Karpas-422 (cell line): Measurements from ENCODE around the gene OPCML. TPM values are rescaled to one million over a fixed set of nuclear protein-coding genes. Genes with fewer than 3 reads are reported as not detected.

Experiments
- DNase-seq: peaks from one replicate; pipeline ENCODE4 v3.0.0-alpha.2; 2015
- H2AFZ ChIP-seq: fragments of 200-600 bp; sonication (generic); 2 replicates; pipeline ENCODE4 v1.6.1; 2014; ENCODE audit warnings: antibody characterized with exemption, low read length, mixed read lengths
- H3K27ac ChIP-seq: fragments of 200-600 bp; sonication (generic); 2 replicates; pipeline ENCODE4 v1.5.1; 2014; ENCODE audit warnings: mild to moderate bottlenecking, low read length, moderate library complexity
- H3K27me3 ChIP-seq: fragments of 200-600 bp; sonication (generic); 2 replicates; pipeline ENCODE4 v1.6.1; 2014; ENCODE audit warnings: low read length, mixed read lengths
- H3K36me3 ChIP-seq: fragments of 200-600 bp; sonication (generic); 2 replicates; pipeline ENCODE4 v1.6.1; 2014; ENCODE audit warnings: low read length, mixed read lengths; ENCODE audit not compliant: insufficient read depth
- H3K4me1 ChIP-seq: fragments of 200-600 bp; sonication (generic); 2 replicates; pipeline ENCODE4 v1.6.1; 2014; ENCODE audit warnings: mild to moderate bottlenecking, low read length, mixed read lengths
- H3K4me2 ChIP-seq: fragments of 200-600 bp; sonication (generic); 2 replicates; pipeline ENCODE4 v1.6.1; 2014; ENCODE audit warnings: low read length, low read depth, mild to moderate bottlenecking; ENCODE audit not compliant: poor library complexity, severe bottlenecking
- H3K4me3 ChIP-seq: fragments of 200-600 bp; sonication (generic); 2 replicates; pipeline ENCODE4 v1.5.1; 2014; ENCODE audit warnings: mild to moderate bottlenecking, antibody characterized with exemption, low read length, mixed read lengths
- H3K79me2 ChIP-seq: fragments of 200-600 bp; sonication (generic); 2 replicates; pipeline ENCODE4 v1.6.1; 2014; ENCODE audit warnings: mild to moderate bottlenecking, low read length, mixed read lengths
- H3K9ac ChIP-seq: fragments of 200-600 bp; sonication (generic); 2 replicates; pipeline ENCODE4 v1.6.0; 2014; ENCODE audit warnings: low read length
- H3K9me2 ChIP-seq: fragments of 200-600 bp; sonication (generic), shearing (Covaris generic); replicated peaks from 2 replicates; pipeline ENCODE4 v1.6.0; 2014; ENCODE audit warnings: mild to moderate bottlenecking, low read length, moderate library complexity; ENCODE audit not compliant: insufficient read depth
- H3K9me3 ChIP-seq: fragments of 300-700, 200-600 bp; sonication (generic); 2 replicates; pipeline ENCODE4 v1.6.1; 2014; ENCODE audit warnings: low read length, mixed read lengths
- H4K20me1 ChIP-seq: fragments of 200-600 bp; sonication (generic); 2 replicates; pipeline ENCODE4 v1.6.1; 2014; ENCODE audit warnings: mild to moderate bottlenecking, antibody characterized with exemption, low read length, low read depth; ENCODE audit not compliant: insufficient read depth
- total RNA-seq: library from RNA; depleted of rRNA; stranded (reverse); fragments of >200 nt; shearing (Covaris generic); gene quantifications from 2 replicates; pipeline ENCODE4 v1.2.3, GENCODE V29; 2014; ENCODE audit warnings: low replicate concordance

The OPCML gene
- total RNA-seq, 1 experiment from 2014 or later: not detected

DNA sequence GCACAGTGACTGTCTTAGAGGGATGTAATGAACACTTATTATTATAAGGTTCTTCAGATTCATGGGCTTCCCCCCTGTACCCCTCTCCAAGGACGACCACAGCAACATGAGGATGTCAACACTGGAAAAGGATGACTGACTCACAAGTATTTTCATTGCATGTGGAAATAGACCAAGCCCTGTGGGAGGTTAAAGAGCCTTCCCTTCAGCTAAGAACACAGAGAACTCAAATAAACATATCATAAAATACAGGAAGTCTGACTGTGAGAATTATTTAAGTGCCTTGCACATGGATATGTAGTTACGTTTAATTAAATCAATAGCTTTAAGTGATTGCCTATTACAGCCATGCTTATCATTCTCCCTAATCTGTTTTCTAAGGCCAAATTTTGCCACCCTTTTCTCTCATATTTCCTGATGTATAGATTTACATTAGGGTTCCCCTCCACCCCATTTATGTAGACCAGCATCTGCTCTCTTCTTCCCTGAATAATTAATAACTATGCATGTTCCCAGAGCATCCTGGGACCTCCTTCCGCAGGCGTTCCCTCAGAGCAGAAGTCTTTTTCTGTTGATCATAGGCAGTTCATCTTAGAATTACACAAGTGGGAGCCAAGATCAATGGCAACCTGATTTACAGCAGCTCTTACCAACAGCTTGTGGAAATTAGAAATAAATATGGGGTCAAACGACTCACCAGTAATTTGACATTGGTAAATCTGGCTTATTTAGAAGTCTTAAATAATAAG, 226.9 kb downstream of the OPCML start:
- H3K9me3 ChIP-seq: no peaks in the 10 kb centered on the region
- H3K9me2 ChIP-seq: no peaks in the 10 kb centered on the region
- H2AFZ ChIP-seq: no peak overlapping the region
- H3K27ac ChIP-seq: no peak overlapping the region
- H3K9ac ChIP-seq: no peak overlapping the region
- no peak overlapping the region for H3K4me2 ChIP-seq
- no peak for DNase-seq
- H4K20me1 ChIP-seq: no peaks in the 10 kb centered on the region
- H3K36me3 ChIP-seq: no peaks in the 10 kb centered on the region
- no peaks in the 10 kb centered on the region for H3K27me3 ChIP-seq
- no peaks in the 10 kb centered on the region for H3K79me2 ChIP-seq
- H3K4me1 ChIP-seq: no peaks in the 10 kb centered on the region
- H3K4me3 ChIP-seq: no peak overlapping the region

DNA sequence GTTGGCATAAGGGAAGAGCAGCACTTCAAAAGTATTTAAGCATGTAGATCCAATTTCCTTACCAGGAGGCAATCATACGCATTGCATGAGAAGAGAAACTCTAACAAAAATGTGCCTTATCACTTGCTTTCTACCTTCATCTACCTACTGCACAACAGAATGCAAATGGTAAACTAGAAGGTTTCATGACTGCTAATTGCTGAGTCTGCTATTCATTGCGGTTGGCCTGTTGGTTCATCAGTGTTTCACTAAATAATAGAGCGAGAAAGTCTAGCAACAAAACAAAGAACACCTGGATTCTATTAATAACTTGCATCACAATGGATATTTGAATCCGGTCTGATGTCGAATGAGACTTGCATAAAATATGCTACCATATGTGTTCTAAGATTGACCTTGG, 229.0 kb downstream of the OPCML start:
- no peaks in the 10 kb centered on the region for H3K36me3 ChIP-seq

DNA sequence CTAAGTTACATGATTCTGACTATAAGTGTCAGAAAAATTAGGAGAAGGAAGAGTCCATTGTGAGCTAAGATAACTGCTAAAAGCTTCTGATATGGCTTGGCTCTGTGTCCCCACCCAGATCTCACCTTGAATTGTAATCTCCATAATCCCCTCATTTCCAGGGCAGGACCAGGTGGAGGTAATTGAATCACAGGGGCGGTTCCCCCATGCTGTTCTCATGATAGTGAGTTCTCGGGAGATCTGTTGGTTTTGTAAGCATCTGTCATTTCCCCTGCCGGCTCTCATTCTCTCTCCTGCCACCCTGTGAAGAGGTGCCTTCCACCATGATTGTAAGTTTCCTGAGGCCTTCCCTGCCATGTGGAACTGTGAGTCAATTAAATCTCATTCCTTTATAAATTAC, 230.2 kb downstream of the OPCML start:
- no peak overlapping the region for H3K4me2 ChIP-seq
- no peaks in the 10 kb centered on the region for H3K36me3 ChIP-seq
- H4K20me1 ChIP-seq: no peaks in the 10 kb centered on the region
- H2AFZ ChIP-seq: no peak overlapping the region
- H3K27ac ChIP-seq: no peak overlapping the region
- DNase-seq: no peak
- no peak overlapping the region for H3K9ac ChIP-seq
- H3K4me1 ChIP-seq: no peaks in the 10 kb centered on the region
- no peaks in the 10 kb centered on the region for H3K9me2 ChIP-seq
- H3K79me2 ChIP-seq: no peaks in the 10 kb centered on the region
- no peak overlapping the region for H3K4me3 ChIP-seq
- H3K27me3 ChIP-seq: no peaks in the 10 kb centered on the region
- no peaks in the 10 kb centered on the region for H3K9me3 ChIP-seq

More for the DNA sequence above, 229.0 kb downstream of the OPCML start:
- no peak overlapping the region for H3K27ac ChIP-seq
- no peaks in the 10 kb centered on the region for H4K20me1 ChIP-seq
- DNase-seq: no peak
- H3K9me3 ChIP-seq: no peaks in the 10 kb centered on the region
- no peak overlapping the region for H2AFZ ChIP-seq
- no peaks in the 10 kb centered on the region for H3K4me1 ChIP-seq
- no peak overlapping the region for H3K4me2 ChIP-seq
- no peaks in the 10 kb centered on the region for H3K79me2 ChIP-seq
- no peaks in the 10 kb centered on the region for H3K9me2 ChIP-seq
- no peaks in the 10 kb centered on the region for H3K27me3 ChIP-seq
- no peak overlapping the region for H3K9ac ChIP-seq
- no peak overlapping the region for H3K4me3 ChIP-seq

DNA sequence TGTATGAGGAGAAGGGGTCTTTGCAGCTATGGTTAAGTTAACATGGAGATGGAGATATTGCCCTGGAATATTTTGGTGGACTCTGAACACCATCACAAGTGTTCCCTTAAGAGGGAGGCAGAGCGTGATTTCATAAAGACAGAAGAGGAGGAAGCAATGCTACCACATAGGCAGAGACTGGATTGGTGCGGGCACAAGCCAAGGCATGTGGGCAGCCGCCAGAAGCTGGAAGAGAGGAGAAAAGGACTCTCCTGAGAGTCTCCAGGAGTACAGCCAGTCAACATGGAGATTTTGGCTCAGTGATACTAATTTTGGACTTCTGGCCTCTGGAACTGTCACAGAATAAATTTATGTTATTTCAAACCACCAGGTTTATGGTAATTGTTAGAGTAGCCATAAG, 231.6 kb downstream of the OPCML start:
- H4K20me1 ChIP-seq: no peaks in the 10 kb centered on the region
- no peaks in the 10 kb centered on the region for H3K27me3 ChIP-seq
- H3K4me3 ChIP-seq: no peak overlapping the region
- H3K4me2 ChIP-seq: no peak overlapping the region
- no peak overlapping the region for H3K9ac ChIP-seq
- H3K9me2 ChIP-seq: no peaks in the 10 kb centered on the region
- no peak overlapping the region for H2AFZ ChIP-seq
- no peaks in the 10 kb centered on the region for H3K79me2 ChIP-seq
- no peaks in the 10 kb centered on the region for H3K9me3 ChIP-seq
- no peaks in the 10 kb centered on the region for H3K36me3 ChIP-seq
- no peaks in the 10 kb centered on the region for H3K4me1 ChIP-seq
- DNase-seq: no peak
- no peak overlapping the region for H3K27ac ChIP-seq

DNA sequence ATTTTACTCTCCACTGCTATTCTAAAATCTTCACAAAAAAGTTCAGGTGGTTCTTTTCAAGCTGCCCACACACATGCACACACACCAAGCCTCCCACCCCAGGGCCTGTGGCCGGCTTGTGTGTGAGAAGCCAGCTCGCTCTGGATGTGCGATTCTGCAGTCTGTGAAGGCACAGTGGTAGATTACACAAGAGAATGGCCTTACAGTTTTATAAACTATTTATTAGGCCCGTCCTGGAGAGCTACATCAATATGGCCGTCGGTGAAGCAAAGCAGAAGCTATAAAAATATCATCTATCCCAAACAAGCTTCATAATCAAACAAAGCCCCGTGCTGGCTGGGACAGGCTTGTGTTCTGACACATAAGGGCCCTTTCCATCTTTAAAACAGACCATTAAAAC, 240.5 kb downstream of the OPCML start:
- Histone ChIP-seq H3K9me2 (no peaks in the 10 kb centered on the region), H3K36me3 (no peaks in the 10 kb centered on the region), H3K4me2 (no peak overlapping the region), H3K27me3 (no peaks in the 10 kb centered on the region), H2AFZ (no peak overlapping the region), H3K27ac (no peak overlapping the region), H4K20me1 (no peaks in the 10 kb centered on the region), H3K9ac (no peak overlapping the region), H3K4me3 (no peak overlapping the region), H3K9me3 (no peaks in the 10 kb centered on the region), H3K4me1 (no peaks in the 10 kb centered on the region), H3K79me2 (no peaks in the 10 kb centered on the region)
- DNase-seq: no peak

DNA sequence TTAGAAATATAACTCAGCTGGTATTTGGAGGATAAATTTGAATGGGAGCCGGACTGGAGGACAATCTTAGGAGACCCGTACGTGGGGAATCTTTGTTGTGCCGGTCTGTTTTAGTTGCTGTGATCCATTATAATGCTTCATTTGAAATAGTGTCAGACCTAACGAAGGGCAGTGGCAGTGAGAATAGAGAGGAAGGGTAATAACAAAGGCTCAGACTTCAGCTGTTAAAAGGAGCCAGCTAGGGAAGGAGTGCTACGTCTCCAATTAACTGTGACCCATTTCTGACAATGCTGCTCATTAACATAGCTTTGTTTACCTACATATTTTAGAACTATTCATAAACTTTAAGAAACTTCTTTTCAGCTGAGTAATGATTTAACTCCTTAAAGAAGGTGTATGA, 246.9 kb downstream of the OPCML start:
- H3K79me2 ChIP-seq: no peaks in the 10 kb centered on the region
- no peak overlapping the region for H3K4me3 ChIP-seq
- H3K9ac ChIP-seq: no peak overlapping the region

DNA sequence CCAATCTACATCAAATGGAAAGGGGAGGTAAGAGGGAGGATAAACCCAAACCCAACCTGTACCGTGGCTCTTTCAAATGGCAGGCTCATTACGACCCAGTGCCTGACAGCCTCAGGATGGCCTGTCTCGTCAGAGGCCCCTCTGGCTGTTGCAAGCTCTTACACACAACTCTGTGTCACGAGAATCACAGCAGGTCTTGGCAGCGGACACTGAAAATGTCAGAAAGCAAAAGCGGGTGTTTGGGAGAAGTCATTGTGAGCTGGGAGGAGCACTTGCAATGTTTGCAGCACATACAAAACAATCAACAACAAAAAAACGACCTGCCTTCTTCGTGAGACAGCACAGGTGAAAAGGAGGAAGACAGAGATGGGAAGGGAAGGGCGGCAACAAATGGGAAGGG, 248.1 kb downstream of the OPCML start:
- H2AFZ ChIP-seq: no peak overlapping the region
- H3K4me1 ChIP-seq: no peaks in the 10 kb centered on the region
- no peaks in the 10 kb centered on the region for H3K9me3 ChIP-seq
- no peak for DNase-seq
- no peak overlapping the region for H3K27ac ChIP-seq
- H4K20me1 ChIP-seq: no peaks in the 10 kb centered on the region
- H3K9ac ChIP-seq: no peak overlapping the region
- H3K4me3 ChIP-seq: no peak overlapping the region
- no peaks in the 10 kb centered on the region for H3K9me2 ChIP-seq
- H3K4me2 ChIP-seq: no peak overlapping the region
- H3K36me3 ChIP-seq: no peaks in the 10 kb centered on the region
- no peaks in the 10 kb centered on the region for H3K27me3 ChIP-seq
- no peaks in the 10 kb centered on the region for H3K79me2 ChIP-seq

More for the DNA sequence above, 246.9 kb downstream of the OPCML start:
- no peaks in the 10 kb centered on the region for H3K27me3 ChIP-seq
- H3K4me2 ChIP-seq: no peak overlapping the region
- no peaks in the 10 kb centered on the region for H3K9me2 ChIP-seq
- H3K36me3 ChIP-seq: no peaks in the 10 kb centered on the region
- H4K20me1 ChIP-seq: no peaks in the 10 kb centered on the region
- no peaks in the 10 kb centered on the region for H3K9me3 ChIP-seq
- H3K27ac ChIP-seq: no peak overlapping the region
- no peaks in the 10 kb centered on the region for H3K4me1 ChIP-seq
- H2AFZ ChIP-seq: no peak overlapping the region
- DNase-seq: no peak

DNA sequence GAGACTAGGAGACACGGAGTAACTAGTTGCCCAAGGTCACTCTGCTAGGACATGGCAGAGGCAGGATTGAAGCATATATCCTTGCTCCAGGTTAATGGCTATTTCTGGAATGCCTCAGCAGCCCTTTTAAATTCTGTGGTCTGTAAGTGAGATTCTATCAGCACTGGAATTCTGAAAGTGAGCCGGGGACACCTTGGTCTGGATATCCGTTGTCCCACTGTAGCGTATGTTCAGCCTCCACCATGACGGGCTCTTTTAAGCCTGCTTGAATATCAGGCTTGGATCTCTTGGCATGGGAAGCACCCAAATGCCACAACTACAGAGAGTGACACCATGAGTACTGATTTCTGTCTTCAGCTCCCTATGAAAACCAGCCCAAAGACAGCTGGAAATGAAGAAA, 254.4 kb downstream of the OPCML start:
- no peaks in the 10 kb centered on the region for H4K20me1 ChIP-seq
- no peaks in the 10 kb centered on the region for H3K36me3 ChIP-seq
- H3K4me3 ChIP-seq: no peak overlapping the region
- no peak overlapping the region for H3K9ac ChIP-seq
- no peak overlapping the region for H3K4me2 ChIP-seq
- no peaks in the 10 kb centered on the region for H3K9me3 ChIP-seq
- no peak overlapping the region for H2AFZ ChIP-seq
- H3K9me2 ChIP-seq: no peaks in the 10 kb centered on the region
- no peaks in the 10 kb centered on the region for H3K79me2 ChIP-seq
- DNase-seq: no peak
- no peaks in the 10 kb centered on the region for H3K4me1 ChIP-seq
- H3K27ac ChIP-seq: no peak overlapping the region
- H3K27me3 ChIP-seq: no peaks in the 10 kb centered on the region
